Measurements from ENCODE around the gene MCM7. TPM values are rescaled to one million over a fixed set of nuclear protein-coding genes. Genes with fewer than 3 reads are reported as not detected.

The MCM7 gene
- total RNA-seq, 4 donors from 2014 or later: 31.8 to 67.3 (median 63.1) TPM

DNA sequence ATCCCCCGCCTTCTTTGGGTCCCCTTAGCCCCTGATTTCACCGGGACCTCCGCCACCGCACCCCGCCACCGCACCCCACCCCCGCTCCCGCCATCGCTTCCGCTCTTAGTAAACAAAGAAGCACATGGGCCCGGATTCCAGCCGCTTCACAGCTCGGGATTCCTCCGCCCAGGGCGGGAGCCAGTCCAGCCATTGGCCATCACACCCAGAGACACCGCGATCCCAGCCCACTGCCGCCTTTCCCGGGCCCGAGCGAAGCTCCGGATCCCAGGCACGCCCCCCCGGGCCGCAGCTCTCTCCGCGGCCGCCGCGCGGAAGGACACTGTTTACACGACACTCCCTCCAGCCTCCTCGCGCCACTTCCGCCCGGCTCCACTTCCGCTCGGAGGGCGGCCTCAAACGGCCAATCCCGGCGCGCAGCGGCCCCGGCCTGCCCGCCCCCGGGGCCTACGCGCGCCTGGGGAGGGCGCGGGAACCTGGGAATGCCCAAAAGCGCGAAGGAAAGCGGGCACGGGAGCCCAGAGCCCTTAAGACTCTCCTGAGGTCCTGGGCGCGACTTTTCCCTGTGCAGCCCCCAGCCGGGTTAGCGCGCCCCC is 679 bp downstream of the MCM7 start:
- peak; percentile 47 for DNase-seq
- Histone ChIP-seq H3K4me3 (peak overlapping the region; percentile 51 to 94 (median 76)), H3K36me3 (peaks cover 26 to 67% (median 50%) of the 10 kb centered on the region in 3 donors), H3K9me3 (no peaks in the 10 kb centered on the region), H3K27ac (peak overlapping the region; percentile 91 to 99 (median 98)), H3K27me3 (no peaks in the 10 kb centered on the region), H3K4me1 (peaks cover 12 to 40% (median 12%) of the 10 kb centered on the region in 3 donors)
- peak in 1 of 4 donors; percentile 53 for TF ChIP-seq POLR2A (IDR thresholded peaks at IDR 0.05)
- TF ChIP-seq, protein P1, sequence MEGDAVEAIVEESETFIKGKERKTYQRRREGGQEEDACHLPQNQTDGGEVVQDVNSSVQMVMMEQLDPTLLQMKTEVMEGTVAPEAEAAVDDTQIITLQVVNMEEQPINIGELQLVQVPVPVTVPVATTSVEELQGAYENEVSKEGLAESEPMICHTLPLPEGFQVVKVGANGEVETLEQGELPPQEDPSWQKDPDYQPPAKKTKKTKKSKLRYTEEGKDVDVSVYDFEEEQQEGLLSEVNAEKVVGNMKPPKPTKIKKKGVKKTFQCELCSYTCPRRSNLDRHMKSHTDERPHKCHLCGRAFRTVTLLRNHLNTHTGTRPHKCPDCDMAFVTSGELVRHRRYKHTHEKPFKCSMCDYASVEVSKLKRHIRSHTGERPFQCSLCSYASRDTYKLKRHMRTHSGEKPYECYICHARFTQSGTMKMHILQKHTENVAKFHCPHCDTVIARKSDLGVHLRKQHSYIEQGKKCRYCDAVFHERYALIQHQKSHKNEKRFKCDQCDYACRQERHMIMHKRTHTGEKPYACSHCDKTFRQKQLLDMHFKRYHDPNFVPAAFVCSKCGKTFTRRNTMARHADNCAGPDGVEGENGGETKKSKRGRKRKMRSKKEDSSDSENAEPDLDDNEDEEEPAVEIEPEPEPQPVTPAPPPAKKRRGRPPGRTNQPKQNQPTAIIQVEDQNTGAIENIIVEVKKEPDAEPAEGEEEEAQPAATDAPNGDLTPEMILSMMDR (IDR thresholded peaks at IDR 0.05): peak in 1 of 6 experiments; percentile 12
- WGBS, 2 donors: 0 to 2% methylated on average over 6 to 7 of the region's 61 CpGs
- intact Hi-C loops (cut with DNase I): no loop called here

DNA sequence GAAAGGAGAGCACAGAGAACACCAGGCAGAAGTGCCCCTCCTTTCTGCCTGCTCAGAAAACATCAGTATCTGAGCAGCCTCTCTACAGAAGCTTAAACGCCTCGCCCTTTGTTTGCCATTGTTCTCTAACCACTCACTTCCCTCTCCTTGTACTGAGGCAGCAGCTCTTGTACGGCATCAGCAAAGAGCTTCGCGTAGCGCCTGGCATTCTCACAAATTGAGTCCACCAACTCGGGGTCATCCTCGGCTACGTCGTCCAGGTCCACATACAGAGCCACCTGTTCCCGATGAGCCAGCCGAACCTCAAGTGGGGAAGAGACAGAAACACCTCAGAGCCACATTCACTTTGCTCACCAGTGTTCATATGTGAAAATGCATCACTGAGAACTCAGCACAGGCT is 1.7 kb downstream of the MCM7 start:
- TF ChIP-seq, protein P1 (IDR thresholded peaks at IDR 0.05): no peak
- no peak for TF ChIP-seq POLR2A (IDR thresholded peaks at IDR 0.05)
- Histone ChIP-seq H3K27ac (peak overlapping the region; percentile 91 to 99 (median 98)), H3K4me1 (peaks cover 12 to 40% (median 12%) of the 10 kb centered on the region in 3 donors), H3K36me3 (peaks cover 23 to 67% (median 50%) of the 10 kb centered on the region in 3 donors), H3K27me3 (no peaks in the 10 kb centered on the region), H3K9me3 (no peaks in the 10 kb centered on the region), H3K4me3 (peak overlapping the region; percentile 51 to 94 (median 76))
- intact Hi-C loops (cut with DNase I): no loop called here
- WGBS, 2 donors: 51 to 65% methylated on average over 12 of the region's 12 CpGs
- no peak for DNase-seq

DNA sequence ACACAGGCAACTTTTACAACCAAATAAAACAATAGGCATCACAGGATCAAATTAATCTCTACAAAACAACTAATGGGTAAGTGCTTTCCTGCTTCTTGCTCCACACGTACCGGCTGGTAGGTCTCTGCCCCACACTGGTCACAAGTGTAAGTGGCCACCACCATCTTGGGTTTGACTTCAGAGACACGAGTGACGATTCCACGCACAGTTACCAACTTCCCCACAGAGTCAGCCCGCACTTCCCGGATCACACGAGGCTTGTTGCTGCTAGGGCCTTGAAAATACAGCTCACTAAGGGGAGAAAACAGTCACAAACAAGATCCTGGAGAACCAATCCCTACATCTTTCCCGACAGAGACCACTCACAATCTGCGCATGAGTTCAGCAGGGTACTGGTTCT is 2.3 kb downstream of the MCM7 start:
- Histone ChIP-seq H3K4me3 (no peak overlapping the region), H3K4me1 (peaks cover 12 to 44% (median 12%) of the 10 kb centered on the region in 3 donors), H3K27me3 (no peaks in the 10 kb centered on the region), H3K9me3 (no peaks in the 10 kb centered on the region), H3K36me3 (peaks cover 27 to 67% (median 50%) of the 10 kb centered on the region in 3 donors), H3K27ac (peak overlapping the region in 1 of 4 donors; percentile 99)
- no peak for DNase-seq
- 82 to 86% methylated on average over 6 to 7 of the region's 10 CpGs for WGBS, 2 donors
- TF ChIP-seq POLR2A (IDR thresholded peaks at IDR 0.05): no peak
- TF ChIP-seq, protein P1 (IDR thresholded peaks at IDR 0.05): no peak
- intact Hi-C loops (cut with DNase I): no loop called here

DNA sequence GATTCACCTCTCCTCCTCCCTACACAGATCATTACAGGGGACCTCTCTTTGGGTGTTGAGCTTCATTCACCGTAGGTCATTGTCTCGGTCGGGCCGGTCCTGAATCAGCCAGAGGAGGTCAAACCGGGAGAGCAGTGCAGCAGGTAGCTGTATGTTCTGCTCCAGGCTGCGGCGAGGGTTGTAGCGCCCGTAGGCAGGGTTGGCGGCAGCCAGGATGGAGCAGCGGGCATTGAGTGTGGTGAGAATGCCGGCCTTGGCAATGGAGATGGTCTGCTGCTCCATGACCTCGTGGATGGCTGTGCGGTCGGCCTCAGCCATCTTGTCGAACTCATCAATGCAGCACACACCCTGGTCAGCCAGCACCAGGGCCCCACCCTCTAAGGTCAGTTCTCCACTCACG is 5.5 kb downstream of the MCM7 start:
- Histone ChIP-seq H3K9me3 (no peaks in the 10 kb centered on the region), H3K4me1 (peaks cover 7 to 44% (median 8%) of the 10 kb centered on the region in 3 donors), H3K4me3 (no peak overlapping the region), H3K36me3 (peaks cover 39 to 89% (median 72%) of the 10 kb centered on the region in 3 donors), H3K27ac (no peak overlapping the region), H3K27me3 (no peaks in the 10 kb centered on the region)
- TF ChIP-seq, protein P1 (IDR thresholded peaks at IDR 0.05): no peak
- no peak for TF ChIP-seq POLR2A (IDR thresholded peaks at IDR 0.05)
- 82 to 84% methylated on average over 3 to 6 of the region's 17 CpGs for WGBS, 2 donors
- no peak for DNase-seq
- intact Hi-C loops (cut with DNase I): no loop called here

DNA sequence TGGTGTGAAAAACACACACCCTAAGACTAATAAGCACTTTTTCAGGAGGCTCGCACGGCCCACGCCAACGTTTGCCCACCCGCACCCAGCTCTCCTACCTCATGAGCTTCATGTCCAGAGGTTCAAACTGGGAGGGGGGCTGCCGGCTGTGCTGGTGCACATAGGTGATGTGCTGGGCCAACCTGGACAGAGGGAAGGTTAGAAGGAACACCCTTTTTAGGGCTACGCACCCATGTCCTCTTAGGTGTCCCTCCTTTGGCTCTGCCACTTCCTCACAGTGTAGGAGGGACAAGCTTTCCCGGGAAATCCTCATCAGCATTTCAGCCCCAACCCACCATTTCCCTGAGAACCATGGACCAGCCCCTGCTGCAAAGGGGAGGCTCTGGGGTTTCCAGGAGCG is 5.9 kb downstream of the MCM7 start:
- no peaks in the 10 kb centered on the region for H3K9me3 ChIP-seq
- no peak overlapping the region for H3K4me3 ChIP-seq
- 81 to 86% methylated on average over 8 to 9 of the region's 9 CpGs for WGBS, 2 donors
- intact Hi-C loops (cut with DNase I): no loop called here
- H3K27me3 ChIP-seq: no peaks in the 10 kb centered on the region
- no peak for DNase-seq
- H3K36me3 ChIP-seq: peaks cover 39 to 93% (median 76%) of the 10 kb centered on the region in 3 donors
- no peak overlapping the region for H3K27ac ChIP-seq
- TF ChIP-seq POLR2A (IDR thresholded peaks at IDR 0.05): no peak
- peaks cover 7 to 48% (median 8%) of the 10 kb centered on the region in 3 donors for H3K4me1 ChIP-seq
